ENCODE measurements around the gene SAMD11. TPM values are rescaled to one million over a fixed set of nuclear protein-coding genes. Genes with fewer than 3 reads are reported as not detected.

SAMD11 gene
- total RNA-seq, 2 experiments from 2014 or later = not detected

DNA sequence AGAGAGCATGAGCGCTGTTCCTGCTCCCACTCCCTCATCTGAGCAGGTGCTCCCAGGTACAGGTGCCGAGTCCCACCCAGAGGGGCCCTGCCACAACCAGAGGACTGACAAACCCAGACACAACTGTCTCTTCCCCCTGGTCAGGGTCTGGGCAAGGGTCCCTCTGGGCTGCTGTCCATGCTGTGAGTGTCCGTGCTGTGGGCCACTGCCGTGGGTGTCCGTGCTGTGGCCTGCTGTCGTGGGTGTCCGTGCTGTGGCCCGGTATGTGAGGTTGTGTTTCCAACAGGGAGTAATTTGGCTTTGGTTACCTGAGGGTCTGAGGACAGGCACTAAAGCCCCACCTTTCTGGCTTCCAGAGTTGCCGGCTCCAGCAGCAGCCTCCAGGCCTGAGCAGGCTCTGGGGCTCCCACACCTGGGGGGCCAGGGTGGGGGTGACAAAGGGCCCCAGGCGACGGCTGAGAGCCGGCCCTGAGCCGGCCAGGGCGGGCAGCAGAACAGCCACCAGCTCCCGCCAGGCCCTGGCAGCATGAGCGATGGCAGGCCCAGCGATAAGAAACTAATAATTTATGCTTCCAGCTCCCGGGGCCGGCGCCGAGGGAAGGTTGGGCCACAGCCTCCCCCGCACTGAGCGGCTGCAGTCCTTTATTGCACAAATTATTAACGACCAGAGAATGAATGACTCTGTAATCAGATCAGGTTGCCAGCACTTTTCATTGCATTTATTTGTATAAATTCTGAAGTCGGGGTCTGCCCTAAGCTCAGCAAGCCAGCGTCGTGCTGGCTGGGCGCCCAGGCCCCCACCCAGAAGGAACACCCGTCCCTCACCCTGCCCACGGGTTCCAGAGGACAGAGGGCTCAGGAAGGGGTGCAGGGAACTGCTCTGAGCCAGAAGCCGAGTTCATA, 7.3 kb upstream of the SAMD11 start:
- H3K4me1 Mint-ChIP-seq = peaks cover 7% of the 10 kb centered on the region
- H3K9me3 Mint-ChIP-seq = no peaks in the 10 kb centered on the region
- CTCF ChIA-PET = no interaction called here
- no peak overlapping the region for H3K4me3 Mint-ChIP-seq
- H3K27ac Mint-ChIP-seq = no peak overlapping the region
- DNase-seq = no peak
- H3K27me3 Mint-ChIP-seq = peaks cover 33% of the 10 kb centered on the region
- no peaks in the 10 kb centered on the region for H3K36me3 Mint-ChIP-seq (ENCODE audit: low read depth)
- POLR2A ChIA-PET = interaction anchor here (1.4 kb wide), 1 partner anchor 11 kb away, joined by 5 read pairs; no protein-coding TSS in a partner anchor

DNA sequence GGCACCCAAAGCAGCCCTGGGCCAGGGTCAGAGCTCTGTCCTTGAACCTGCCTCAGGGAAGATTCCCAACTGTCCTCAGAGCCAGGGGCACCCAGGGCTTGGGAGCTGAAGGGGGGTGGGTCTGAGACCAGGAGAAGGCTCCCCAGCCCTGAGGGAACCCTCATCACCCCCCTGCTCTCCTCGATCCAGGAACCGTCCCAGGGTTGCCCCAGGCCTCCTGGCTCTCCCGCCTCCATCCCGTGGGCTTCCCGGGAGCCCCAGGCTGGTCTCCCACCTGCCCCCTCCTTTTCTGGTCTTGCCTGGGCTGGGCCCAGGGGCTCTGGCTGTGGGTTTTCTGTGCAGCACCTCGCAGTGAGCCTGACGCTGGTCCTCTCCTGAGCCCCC, 6.7 kb upstream of the SAMD11 start:
- DNase-seq = no peak
- H3K4me1 Mint-ChIP-seq = peaks cover 10% of the 10 kb centered on the region
- ChIA-PET POLR2A (interaction anchor here (1.4 kb wide), 1 partner anchor 12 kb away, joined by 5 read pairs; no protein-coding TSS in a partner anchor), CTCF (no interaction called here)
- H3K9me3 Mint-ChIP-seq = no peaks in the 10 kb centered on the region
- no peak overlapping the region for H3K27ac Mint-ChIP-seq
- no peak overlapping the region for H3K4me3 Mint-ChIP-seq
- H3K27me3 Mint-ChIP-seq = peaks cover 34% of the 10 kb centered on the region
- H3K36me3 Mint-ChIP-seq (ENCODE audit: low read depth) = no peaks in the 10 kb centered on the region

DNA sequence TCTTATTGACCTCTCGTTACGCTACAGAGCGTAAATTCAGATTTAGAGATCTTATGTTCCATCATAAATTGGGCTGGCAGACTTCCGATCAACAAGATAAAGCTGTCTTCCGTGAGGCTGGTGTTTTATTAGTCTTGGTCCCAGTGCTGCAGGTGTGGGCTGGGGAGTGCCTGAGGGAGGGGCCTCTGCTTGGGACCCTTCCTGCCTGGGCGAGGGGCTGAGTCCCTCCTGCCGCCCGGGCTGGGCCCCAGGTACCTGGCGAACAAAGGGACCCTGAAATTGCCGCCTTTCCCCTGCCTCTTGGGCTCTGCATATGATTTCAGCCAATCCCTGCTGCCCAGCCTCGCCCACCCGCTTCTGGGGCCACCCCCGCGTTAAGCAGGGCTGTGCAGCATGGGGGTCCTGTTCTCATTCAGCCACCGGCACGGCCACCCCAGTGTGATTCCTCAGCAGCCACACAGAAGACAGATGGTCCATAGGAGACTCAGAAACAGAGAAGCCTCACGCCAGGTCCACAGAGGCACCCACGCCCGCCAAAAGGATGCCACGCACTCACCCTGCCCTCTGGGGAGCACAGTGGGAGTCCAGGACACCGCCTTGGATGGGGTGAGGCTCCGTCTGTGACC, 6.1 kb upstream of the SAMD11 start:
- peaks cover 7% of the 10 kb centered on the region for H3K4me1 Mint-ChIP-seq
- no peak for DNase-seq
- POLR2A ChIA-PET = interaction anchor here (1.4 kb wide), 1 partner anchor 13 kb away, joined by 5 read pairs; no protein-coding TSS in a partner anchor
- no peak overlapping the region for H3K27ac Mint-ChIP-seq
- no peak overlapping the region for H3K4me3 Mint-ChIP-seq
- H3K36me3 Mint-ChIP-seq (ENCODE audit: low read depth) = no peaks in the 10 kb centered on the region
- CTCF ChIA-PET = no interaction called here
- H3K9me3 Mint-ChIP-seq = no peaks in the 10 kb centered on the region
- peaks cover 36% of the 10 kb centered on the region for H3K27me3 Mint-ChIP-seq

DNA sequence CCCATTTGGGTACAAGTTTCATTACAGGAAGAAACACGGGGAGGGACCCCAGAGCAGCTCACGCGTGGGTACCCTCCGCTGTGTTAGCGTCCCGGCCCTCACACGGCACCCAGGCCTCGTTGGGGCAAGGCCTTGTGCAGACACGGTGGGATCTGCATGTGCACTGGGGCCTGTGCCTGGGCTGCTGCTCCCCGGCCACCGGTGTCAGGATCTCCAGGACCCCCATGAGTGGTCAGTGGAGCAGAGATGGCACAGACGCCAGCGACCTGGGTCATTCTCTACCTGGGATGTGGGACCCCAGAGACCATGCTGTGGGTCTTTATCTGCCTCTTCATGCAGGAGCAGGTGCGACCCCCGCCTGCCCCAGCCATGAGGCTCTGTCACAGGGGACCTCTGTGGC, 5.4 kb upstream of the SAMD11 start:
- no peak overlapping the region for H3K27ac Mint-ChIP-seq
- no peaks in the 10 kb centered on the region for H3K36me3 Mint-ChIP-seq (ENCODE audit: low read depth)
- no peak for DNase-seq
- POLR2A ChIA-PET = no interaction called here
- H3K9me3 Mint-ChIP-seq = no peaks in the 10 kb centered on the region
- peaks cover 40% of the 10 kb centered on the region for H3K27me3 Mint-ChIP-seq
- peaks cover 7% of the 10 kb centered on the region for H3K4me1 Mint-ChIP-seq
- no peak overlapping the region for H3K4me3 Mint-ChIP-seq
- CTCF ChIA-PET = no interaction called here

DNA sequence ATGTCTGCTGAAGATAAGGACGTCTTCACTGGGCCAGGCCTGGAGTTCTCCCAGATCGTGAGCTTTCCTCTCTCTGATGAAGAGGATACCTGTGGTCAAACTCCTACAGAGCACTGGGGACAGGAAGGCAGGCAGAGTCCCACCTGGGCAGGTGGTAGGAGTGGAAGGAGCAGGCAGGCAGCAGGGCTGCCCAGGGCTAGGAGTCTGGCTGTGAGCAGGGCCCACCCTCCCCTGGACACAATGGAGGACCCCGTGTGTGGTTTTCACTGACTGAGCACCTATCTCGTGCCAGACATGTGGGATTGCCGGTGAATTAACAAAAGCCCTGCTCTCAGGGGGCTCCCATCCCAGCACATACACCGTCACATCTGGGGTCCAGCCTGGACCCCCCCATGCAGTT, 4.9 kb upstream of the SAMD11 start:
- Mint-ChIP-seq H3K4me1 (peaks cover 8% of the 10 kb centered on the region), H3K27me3 (peaks cover 40% of the 10 kb centered on the region), H3K9me3 (no peaks in the 10 kb centered on the region), H3K27ac (no peak overlapping the region), H3K36me3 (ENCODE audit: low read depth) (no peaks in the 10 kb centered on the region), H3K4me3 (no peak overlapping the region)
- POLR2A ChIA-PET = no interaction called here
- CTCF ChIA-PET = no interaction called here
- no peak for DNase-seq

DNA sequence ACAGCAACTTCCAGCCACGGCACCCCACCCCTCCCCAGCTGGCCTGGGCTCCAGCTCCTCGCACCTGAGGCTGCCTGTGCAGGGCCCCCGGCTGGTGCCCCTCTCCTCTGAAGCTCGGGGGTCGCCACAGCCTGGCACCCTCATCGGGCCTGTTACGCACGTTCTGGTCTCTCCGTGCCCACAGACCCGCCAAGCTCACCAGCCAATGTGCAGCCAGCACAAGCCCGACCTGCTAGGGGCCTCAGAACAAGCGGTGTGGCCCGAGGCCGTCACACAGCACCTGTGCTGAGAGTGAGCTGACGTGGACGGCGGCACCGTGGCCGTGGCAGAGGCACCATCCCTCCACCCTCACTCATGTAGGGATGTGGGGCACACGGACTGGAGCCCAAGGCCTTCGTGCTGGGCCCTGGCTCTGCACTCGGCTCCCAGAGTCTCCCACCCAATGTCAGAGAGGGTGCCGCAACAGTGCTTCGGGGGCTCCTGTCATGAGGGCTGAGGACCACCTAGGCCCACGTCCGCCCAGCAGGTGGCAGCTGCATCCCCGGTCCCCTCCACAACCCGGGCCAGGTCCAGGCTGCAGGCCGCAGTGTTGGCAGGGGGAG, 4.4 kb upstream of the SAMD11 start:
- H3K36me3 Mint-ChIP-seq (ENCODE audit: low read depth) = no peaks in the 10 kb centered on the region
- POLR2A ChIA-PET = no interaction called here
- H3K4me1 Mint-ChIP-seq = peaks cover 8% of the 10 kb centered on the region
- H3K4me3 Mint-ChIP-seq = no peak overlapping the region
- no peak for DNase-seq
- no peaks in the 10 kb centered on the region for H3K9me3 Mint-ChIP-seq
- no peak overlapping the region for H3K27ac Mint-ChIP-seq
- peaks cover 40% of the 10 kb centered on the region for H3K27me3 Mint-ChIP-seq
- CTCF ChIA-PET = no interaction called here

DNA sequence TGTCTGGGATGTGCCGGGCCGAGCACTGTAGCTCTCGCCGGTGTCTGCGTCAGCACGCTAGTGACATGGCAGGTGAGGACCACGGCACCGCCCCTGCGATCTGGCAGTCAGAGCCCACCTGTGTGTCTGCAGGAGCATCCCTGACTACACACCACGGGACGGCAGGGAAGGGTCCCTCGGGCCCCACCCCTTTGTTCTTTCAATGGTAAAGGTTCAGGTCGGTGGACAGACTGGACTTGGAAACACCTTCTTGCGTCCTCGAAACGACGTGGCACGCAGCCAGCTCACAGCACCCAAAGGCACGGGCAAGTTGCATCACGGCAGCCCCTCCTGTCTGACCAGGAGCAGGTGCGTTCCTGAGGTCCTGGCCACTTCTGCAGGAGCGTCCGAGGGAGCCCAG, 3.7 kb upstream of the SAMD11 start:
- Mint-ChIP-seq H3K36me3 (ENCODE audit: low read depth) (no peaks in the 10 kb centered on the region), H3K4me3 (no peak overlapping the region), H3K27ac (no peak overlapping the region), H3K4me1 (peaks cover 8% of the 10 kb centered on the region), H3K27me3 (peaks cover 40% of the 10 kb centered on the region), H3K9me3 (no peaks in the 10 kb centered on the region)
- ChIA-PET CTCF (no interaction called here), POLR2A (interaction anchor here (1.4 kb wide), 1 partner anchor 22 kb away, joined by 4 read pairs; no protein-coding TSS in a partner anchor)
- DNase-seq = no peak

DNA sequence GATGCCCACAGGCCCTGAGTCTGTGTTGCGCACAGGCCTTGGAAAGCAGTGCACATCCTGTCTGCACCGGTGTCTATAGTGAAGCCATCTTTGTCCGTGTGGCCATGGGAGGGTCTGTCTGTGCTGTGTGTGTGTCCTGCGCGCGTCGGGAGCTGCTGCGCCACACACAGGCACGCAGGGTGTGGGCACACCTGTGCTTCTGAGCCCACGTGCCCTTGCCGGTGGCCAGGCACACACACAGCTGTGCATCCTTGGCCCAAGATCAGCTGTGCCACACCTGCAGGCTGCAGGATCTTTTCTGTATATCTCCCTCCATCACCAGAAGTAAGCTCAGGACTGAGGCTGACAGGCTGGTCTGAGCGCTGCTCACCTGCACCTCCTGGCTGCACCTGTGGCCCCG, 3.2 kb upstream of the SAMD11 start:
- ChIA-PET POLR2A (interaction anchor here (1.4 kb wide), 1 partner anchor 22 kb away, joined by 4 read pairs; no protein-coding TSS in a partner anchor), CTCF (no interaction called here)
- Mint-ChIP-seq H3K9me3 (no peaks in the 10 kb centered on the region), H3K4me3 (no peak overlapping the region), H3K27ac (no peak overlapping the region), H3K36me3 (ENCODE audit: low read depth) (no peaks in the 10 kb centered on the region), H3K4me1 (peaks cover 8% of the 10 kb centered on the region), H3K27me3 (peaks cover 38% of the 10 kb centered on the region)
- DNase-seq = no peak

DNA sequence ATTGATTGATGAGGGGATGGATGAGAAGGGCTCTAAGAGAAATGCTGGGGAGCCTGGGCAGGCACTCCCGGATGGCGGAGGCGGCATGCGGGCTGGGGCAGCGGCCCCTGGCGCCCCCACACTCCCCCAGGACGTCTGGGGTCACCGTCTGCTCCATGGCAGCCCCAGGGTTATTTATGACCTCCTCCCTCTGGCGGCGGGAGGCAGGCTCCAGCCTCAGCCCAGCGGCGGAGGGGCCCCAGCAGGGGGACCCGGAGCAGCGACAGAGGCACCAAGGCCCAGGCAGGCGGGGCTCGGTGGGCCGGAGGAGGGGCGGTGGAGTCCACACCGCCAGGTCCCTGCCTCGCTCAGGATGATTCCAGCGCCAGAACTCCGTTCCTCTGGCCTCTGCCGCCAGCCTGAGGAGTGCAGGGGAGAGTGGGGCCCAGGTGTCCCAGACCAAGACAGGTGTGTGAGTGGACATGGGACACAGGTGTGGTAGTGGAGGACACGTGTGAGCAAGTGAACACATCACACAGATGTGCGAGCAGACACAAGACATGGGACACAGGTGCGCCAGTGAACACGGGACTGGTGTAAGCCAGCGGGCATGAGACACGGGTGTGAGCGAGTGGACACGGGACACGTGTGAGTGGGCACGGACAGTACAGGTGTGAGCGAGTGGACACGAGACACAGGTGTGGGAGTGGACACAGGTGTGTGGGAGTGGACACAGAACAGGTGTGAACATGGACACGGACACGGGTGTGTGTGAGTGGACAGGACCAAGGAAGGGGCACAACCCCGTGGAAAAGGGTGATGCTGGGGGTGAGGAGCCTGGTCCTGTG, 2.5 kb upstream of the SAMD11 start:
- ChIA-PET CTCF (no interaction called here), POLR2A (interaction anchor here (1.4 kb wide), 1 partner anchor 21 kb away, joined by 4 read pairs; no protein-coding TSS in a partner anchor)
- Mint-ChIP-seq H3K27ac (no peak overlapping the region), H3K27me3 (peaks cover 45% of the 10 kb centered on the region), H3K36me3 (ENCODE audit: low read depth) (no peaks in the 10 kb centered on the region), H3K9me3 (no peaks in the 10 kb centered on the region), H3K4me1 (peaks cover 11% of the 10 kb centered on the region), H3K4me3 (no peak overlapping the region)
- DNase-seq = no peak

DNA sequence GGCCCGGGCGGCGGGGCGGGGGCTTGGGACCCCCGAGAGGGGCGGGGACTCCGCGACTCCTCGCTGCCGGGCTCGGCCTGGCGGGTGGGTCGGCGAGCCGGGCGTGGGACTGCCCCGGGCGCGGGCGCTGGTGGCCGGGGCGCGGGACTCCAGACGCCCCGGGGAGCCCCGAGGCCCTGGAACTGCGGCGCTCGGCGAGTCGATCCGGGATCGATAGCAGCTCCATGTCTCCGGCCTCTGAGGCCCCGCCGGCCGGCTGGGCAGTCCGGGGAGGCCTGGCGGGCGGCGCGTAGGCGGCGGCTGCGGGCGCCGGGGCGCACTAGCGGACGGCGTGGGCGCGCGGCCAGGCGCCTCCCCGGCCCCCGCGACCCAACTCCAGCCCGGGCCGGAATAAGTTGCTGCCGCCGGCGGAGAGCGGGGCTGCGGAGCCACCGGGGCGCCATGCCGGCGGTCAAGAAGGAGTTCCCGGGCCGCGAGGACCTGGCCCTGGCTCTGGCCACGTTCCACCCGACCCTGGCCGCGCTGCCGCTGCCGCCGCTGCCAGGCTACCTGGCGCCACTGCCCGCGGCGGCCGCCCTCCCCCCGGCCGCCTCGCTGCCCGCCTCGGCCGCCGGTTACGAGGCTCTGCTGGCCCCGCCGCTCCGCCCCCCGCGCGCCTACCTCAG, 400 bp downstream of the SAMD11 start:
- H3K4me1 Mint-ChIP-seq = peaks cover 13% of the 10 kb centered on the region
- ChIA-PET CTCF (no interaction called here), POLR2A (no interaction called here)
- H3K4me3 Mint-ChIP-seq = no peak overlapping the region
- H3K27ac Mint-ChIP-seq = no peak overlapping the region
- peaks cover 49% of the 10 kb centered on the region for H3K27me3 Mint-ChIP-seq
- H3K36me3 Mint-ChIP-seq (ENCODE audit: low read depth) = no peaks in the 10 kb centered on the region
- no peaks in the 10 kb centered on the region for H3K9me3 Mint-ChIP-seq
- no peak for DNase-seq

DNA sequence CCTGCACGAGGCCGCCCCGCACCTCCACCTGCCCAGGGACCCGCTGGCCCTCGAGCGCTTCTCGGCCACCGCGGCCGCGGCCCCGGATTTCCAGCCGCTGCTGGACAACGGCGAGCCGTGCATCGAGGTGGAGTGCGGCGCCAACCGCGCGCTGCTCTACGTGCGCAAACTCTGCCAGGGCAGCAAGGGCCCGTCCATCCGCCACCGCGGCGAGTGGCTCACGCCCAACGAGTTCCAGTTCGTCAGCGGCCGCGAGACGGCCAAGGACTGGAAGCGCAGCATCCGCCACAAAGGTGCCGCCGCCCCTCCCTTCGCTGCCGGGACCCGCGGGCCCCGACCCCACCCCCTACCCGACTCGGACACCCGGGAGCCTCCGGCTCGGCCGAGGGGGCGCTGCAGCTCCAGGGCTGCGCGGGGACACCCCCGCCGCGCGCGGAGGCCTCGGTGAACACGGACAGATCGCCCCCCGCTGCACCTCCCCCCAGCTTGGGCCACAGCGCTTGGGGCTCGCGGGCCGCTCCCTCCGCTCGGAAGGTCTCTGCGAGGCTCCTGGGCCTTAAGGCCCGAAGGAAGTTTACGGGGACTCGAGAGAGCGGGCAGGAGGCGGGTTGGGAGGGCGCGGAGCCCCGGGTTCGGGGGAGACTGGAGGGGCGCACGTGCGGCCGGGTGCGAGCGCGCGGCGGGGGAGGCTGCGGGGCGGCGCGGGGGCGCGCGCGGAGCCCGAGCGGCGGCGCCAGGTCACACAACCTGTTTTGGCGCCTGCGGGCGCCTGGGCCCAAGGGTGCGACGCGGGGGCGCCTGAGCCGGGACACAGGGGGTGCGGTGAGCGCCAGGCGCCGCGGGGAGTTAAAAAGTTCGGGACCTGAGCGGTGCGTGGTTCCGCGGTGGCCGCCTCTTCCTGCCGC, 1.2 kb downstream of the SAMD11 start:
- Mint-ChIP-seq H3K27me3 (peaks cover 49% of the 10 kb centered on the region), H3K36me3 (ENCODE audit: low read depth) (no peaks in the 10 kb centered on the region), H3K27ac (no peak overlapping the region), H3K4me3 (no peak overlapping the region), H3K4me1 (peaks cover 13% of the 10 kb centered on the region), H3K9me3 (no peaks in the 10 kb centered on the region)
- no peak for DNase-seq
- ChIA-PET POLR2A (no interaction called here), CTCF (no interaction called here)

Measured in activated CD4-positive, alpha-beta memory T cell treated with anti-CD3 and anti-CD28 coated beads, Interleukin-2, amount 10 ng/mL, durations not matched to agents 7 days and 5 days (primary cell).